Caco-2 (cell line): Measurements from ENCODE around the gene CDCP1. TPM values are rescaled to one million over a fixed set of nuclear protein-coding genes. Genes with fewer than 3 reads are reported as not detected.

Experiments
- BruUV-seq: library from RNA; stranded (reverse); fragments of 400-500 nt; replicated peaks from 2 replicates; lab custom pipeline; 2021; lab: Mats Ljungman, UMichigan
- CTCF ChIA-PET: fragments of 300-600 bp; sonication (Branson Sonifier 250); formaldehyde crosslinking; loops from one replicate; lab custom pipeline; 2022; ENCODE audit warnings: antibody characterized with exemption; lab: Charles Lee
- POLR2A ChIA-PET: fragments of 300-600 bp; sonication (Branson Sonifier 250); formaldehyde crosslinking; loops from one replicate; lab custom pipeline; 2022; ENCODE audit warnings: antibody characterized with exemption; lab: Charles Lee
- DNase-seq, 2 experiments: peaks; one replicate each; pipeline versions ENCODE4 v3.0.0 to v3.0.0-alpha.2; 2020 to 2022
- H3K27me3 ChIP-seq: replicated peaks from 2 replicates; pipeline ENCODE4 v1.6.0; 2011; ENCODE audit warnings: low read length; ENCODE audit not compliant: control insufficient read depth, insufficient read depth
- H3K36me3 ChIP-seq: 2 replicates; pipeline ENCODE4 v1.5.1; 2011; ENCODE audit warnings: low read length; ENCODE audit not compliant: control insufficient read depth, insufficient read depth
- H3K4me1 ChIP-seq: fragments of 250-450 bp; sonication (Bioruptor Pico); 2 replicates; pipeline ENCODE4 v1.5.1; 2020; ENCODE audit warnings: mild to moderate bottlenecking
- H3K4me3 ChIP-seq: 2 replicates; pipeline ENCODE4 v1.5.1; 2011; ENCODE audit warnings: low read depth, mild to moderate bottlenecking, control low read depth, low read length
- H3K9me3 ChIP-seq: fragments of 250-450 bp; sonication (Bioruptor Pico); 2 replicates; pipeline ENCODE4 v1.5.1; 2020; ENCODE audit warnings: mild to moderate bottlenecking, moderate library complexity
- H3K27ac Mint-ChIP-seq: one replicate; pipeline ENCODE4 v1.8.0; 2022; ENCODE audit warnings: mixed read lengths; ENCODE audit not compliant: unreplicated experiment
- H3K27me3 Mint-ChIP-seq: one replicate; pipeline ENCODE4 v1.8.0; 2022; ENCODE audit warnings: mixed read lengths; ENCODE audit not compliant: insufficient read depth, unreplicated experiment
- H3K36me3 Mint-ChIP-seq: one replicate; pipeline ENCODE4 v1.8.0; 2022; ENCODE audit warnings: mild to moderate bottlenecking, mixed read lengths; ENCODE audit not compliant: insufficient read depth, unreplicated experiment
- H3K4me1 Mint-ChIP-seq: one replicate; pipeline ENCODE4 v1.8.0; 2022; ENCODE audit warnings: low read depth, mixed read lengths; ENCODE audit not compliant: unreplicated experiment
- H3K4me3 Mint-ChIP-seq: one replicate; pipeline ENCODE4 v1.8.0; 2022; ENCODE audit warnings: mild to moderate bottlenecking, moderate library complexity, mixed read lengths; ENCODE audit not compliant: unreplicated experiment
- H3K9me3 Mint-ChIP-seq: one replicate; pipeline ENCODE4 v1.8.0; 2022; ENCODE audit warnings: mixed read lengths; ENCODE audit not compliant: unreplicated experiment
- CTCF ChIP-seq, 2 experiments: fragments of 200-600 bp in 1 of 2; IDR thresholded peaks; 1 replicate in 1 of 2; 2 replicates in 1 of 2; pipeline versions ENCODE4 v1.5.1 to v1.8.0; 2011 to 2022; ENCODE audit warnings: antibody characterized with exemption in 1 of 2, control low read depth in 1 of 2, inconsistent platforms in 1 of 2, low read depth in 1 of 2, low read length in 1 of 2, mild to moderate bottlenecking in 1 of 2, moderate library complexity in 1 of 2; ENCODE audit not compliant: insufficient read depth in 1 of 2, severe bottlenecking in 1 of 2, unreplicated experiment in 1 of 2
- intact Hi-C: fragments of 100-400 bp; cut with micrococcal nuclease; formaldehyde crosslinking; loops from one replicate; pipeline ENCODE4 v1.10.0; 2022; ENCODE audit not compliant: unreplicated experiment
- total RNA-seq: library from RNA; stranded (reverse); gene quantifications from 2 replicates; pipeline ENCODE4 v1.2.3, GENCODE V29; 2022

The CDCP1 gene
- total RNA-seq, 1 experiment from 2014 or later, result 22.5 TPM

- H3K27me3 ChIP-seq, result no peaks in the 10 kb centered on the region
- no peak overlapping the region for H3K4me3 Mint-ChIP-seq
- peaks cover 12% of the 10 kb centered on the region for H3K4me1 ChIP-seq
- POLR2A ChIA-PET, result no interaction called here
- TF ChIP-seq CTCF (IDR thresholded peaks at IDR 0.05; ENCODE audit: insufficient read depth in 1 of 2, low read depth in 1 of 2, low read length in 1 of 2, severe bottlenecking in 1 of 2, unreplicated experiment in 1 of 2), result no peak
- H3K36me3 ChIP-seq, result no peaks in the 10 kb centered on the region
- no peak overlapping the region for H3K27ac Mint-ChIP-seq
- CTCF ChIA-PET, result no interaction called here
- H3K9me3 ChIP-seq, result no peaks in the 10 kb centered on the region
- no peaks in the 10 kb centered on the region for H3K9me3 Mint-ChIP-seq
- DNase-seq, result no peak
- H3K36me3 Mint-ChIP-seq, result no peaks in the 10 kb centered on the region
- H3K4me1 Mint-ChIP-seq, result peaks cover 16% of the 10 kb centered on the region
- intact Hi-C loops, result no loop called here
- no peaks in the 10 kb centered on the region for H3K27me3 Mint-ChIP-seq
- BruUV-seq, result no TSS peak
- no peak overlapping the region for H3K4me3 ChIP-seq
Measured at GRCh38 chr3:45179163-45179562, 33.0 kb upstream of the CDCP1 start.

- intact Hi-C loops, result no loop called here
- Histone ChIP-seq H3K4me1 (peaks cover 7% of the 10 kb centered on the region), H3K36me3 (no peaks in the 10 kb centered on the region), H3K4me3 (no peak overlapping the region), H3K27me3 (no peaks in the 10 kb centered on the region), H3K9me3 (no peaks in the 10 kb centered on the region)
- Mint-ChIP-seq H3K4me1 (peaks cover 11% of the 10 kb centered on the region), H3K27ac (no peak overlapping the region), H3K4me3 (no peak overlapping the region), H3K36me3 (no peaks in the 10 kb centered on the region), H3K27me3 (no peaks in the 10 kb centered on the region), H3K9me3 (no peaks in the 10 kb centered on the region)
- ChIA-PET CTCF (no interaction called here), POLR2A (no interaction called here)
- no peak for TF ChIP-seq CTCF (IDR thresholded peaks at IDR 0.05; ENCODE audit: insufficient read depth in 1 of 2, low read depth in 1 of 2, low read length in 1 of 2, severe bottlenecking in 1 of 2, unreplicated experiment in 1 of 2)
- BruUV-seq, result no TSS peak
- DNase-seq, result no peak
Measured at GRCh38 chr3:45178183-45179023, 32.2 kb upstream of the CDCP1 start.

- no peak overlapping the region for H3K27ac Mint-ChIP-seq
- no peaks in the 10 kb centered on the region for H3K9me3 ChIP-seq
- no peak for TF ChIP-seq CTCF (IDR thresholded peaks at IDR 0.05; ENCODE audit: insufficient read depth in 1 of 2, low read depth in 1 of 2, low read length in 1 of 2, severe bottlenecking in 1 of 2, unreplicated experiment in 1 of 2)
- no peak overlapping the region for H3K4me3 ChIP-seq
- H3K36me3 Mint-ChIP-seq, result no peaks in the 10 kb centered on the region
- no TSS peak for BruUV-seq
- no peaks in the 10 kb centered on the region for H3K36me3 ChIP-seq
- no peaks in the 10 kb centered on the region for H3K4me1 ChIP-seq
- H3K27me3 Mint-ChIP-seq, result no peaks in the 10 kb centered on the region
- no peaks in the 10 kb centered on the region for H3K4me1 Mint-ChIP-seq
- CTCF ChIA-PET, result no interaction called here
- H3K4me3 Mint-ChIP-seq, result no peak overlapping the region
- intact Hi-C loops, result loop anchor here (1.0 kb wide), 1 partner anchor 40 kb away; no protein-coding TSS in a partner anchor
- no peaks in the 10 kb centered on the region for H3K9me3 Mint-ChIP-seq
- DNase-seq, result no peak
- POLR2A ChIA-PET, result no interaction called here
- no peaks in the 10 kb centered on the region for H3K27me3 ChIP-seq
Measured at GRCh38 chr3:45176912-45177311, 30.7 kb upstream of the CDCP1 start.
